ENCODE results near the gene PLSCR1.

Gene PLSCR1

GRCh38 chr3:146544002-146544928 lies at the start of gene PLSCR1:
TSS of gene PLSCR1 (minus strand) at chr3:146544607. CDS start at chr3:146536552, 8,055 bp downstream.
- DNase-seq, result peak; percentile 69

- no peak for DNase-seq
Observed at GRCh38 chr3:146593776-146594175, 49.4 kb upstream of the PLSCR1 start.

- DNase-seq, result no peak
Observed at GRCh38 chr3:146590521-146590920, 46.1 kb upstream of the PLSCR1 start.

- no peak for DNase-seq
Observed at GRCh38 chr3:146589899-146590508, 45.6 kb upstream of the PLSCR1 start.

GRCh38 chr3:146585156-146585555 lies 40.7 kb upstream of the PLSCR1 start:
- DNase-seq, result no peak

- no peak for DNase-seq
Observed at GRCh38 chr3:146581951-146582467, 37.6 kb upstream of the PLSCR1 start.

- DNase-seq, result no peak
Observed at GRCh38 chr3:146581080-146581601, 36.7 kb upstream of the PLSCR1 start.

GRCh38 chr3:146577662-146578061 lies 33.3 kb upstream of the PLSCR1 start:
- DNase-seq, result no peak

- no peak for DNase-seq
Observed at GRCh38 chr3:146575636-146576035, 31.2 kb upstream of the PLSCR1 start.

- no peak for DNase-seq
Observed at GRCh38 chr3:146574173-146574572, 29.8 kb upstream of the PLSCR1 start.

GRCh38 chr3:146569314-146569713 lies 24.9 kb upstream of the PLSCR1 start:
- no peak for DNase-seq

- no peak for DNase-seq
Observed at GRCh38 chr3:146566138-146566537, 21.7 kb upstream of the PLSCR1 start.

GRCh38 chr3:146561879-146562278 lies 17.5 kb upstream of the PLSCR1 start:
- no peak for DNase-seq

GRCh38 chr3:146561463-146561862 lies 17.1 kb upstream of the PLSCR1 start:
- DNase-seq, result no peak

- no peak for DNase-seq
Observed at GRCh38 chr3:146560678-146561077, 16.3 kb upstream of the PLSCR1 start.

- DNase-seq, result no peak
Observed at GRCh38 chr3:146559388-146559787, 15.0 kb upstream of the PLSCR1 start.

- no peak for DNase-seq
Observed at GRCh38 chr3:146558781-146559180, 14.4 kb upstream of the PLSCR1 start.

- DNase-seq, result no peak
Observed at GRCh38 chr3:146557745-146558144, 13.3 kb upstream of the PLSCR1 start.

GRCh38 chr3:146555311-146555710 lies 10.9 kb upstream of the PLSCR1 start:
- DNase-seq, result no peak

GRCh38 chr3:146554151-146554760 lies 9.8 kb upstream of the PLSCR1 start:
- no peak for DNase-seq

GRCh38 chr3:146550743-146551510 lies 6.5 kb upstream of the PLSCR1 start:
- no peak for DNase-seq

- no peak for DNase-seq
Observed at GRCh38 chr3:146550070-146550615, 5.7 kb upstream of the PLSCR1 start.
